ENCODE measurements around the gene GPS2.
A peak's percentile ranks its signal among the peaks of the same experiment; 100 is the strongest.

Gene GPS2

GRCh38 chr17:7323731-7324437 is 8.7 kb upstream of the GPS2 start:
- H3K23ac ChIP-seq (ENCODE audit: low read length in 2 of 2), result no peak overlapping the region
- no peak overlapping the region for H4K8ac ChIP-seq (ENCODE audit: low read length)
- no peak overlapping the region for H3K4me3 ChIP-seq (ENCODE audit: insufficient read depth in 1 of 2, low read depth in 1 of 2, low read length in 2 of 2)
- H3K79me1 ChIP-seq (replicated peaks; ENCODE audit: low read length, poor library complexity, severe bottlenecking), result peaks cover 52% of the 10 kb centered on the region
- no peak overlapping the region for H3K4me2 ChIP-seq (ENCODE audit: low read length, poor library complexity, severe bottlenecking)
- peak; percentile 45 for DNase-seq
- H2BK5ac ChIP-seq (ENCODE audit: low read depth, low read length, poor library complexity, severe bottlenecking), result no peak overlapping the region
- no peak overlapping the region for H3K14ac ChIP-seq (ENCODE audit: low read length in 2 of 2)
- no peaks in the 10 kb centered on the region for H3K9me3 ChIP-seq (ENCODE audit: control insufficient read depth, low read length)
- H3K9ac ChIP-seq (ENCODE audit: low read length), result no peak overlapping the region
- H3K4me1 ChIP-seq (ENCODE audit: control insufficient read depth, insufficient read depth, low read depth, low read length), result peaks cover 12% of the 10 kb centered on the region
- WGBS, result 82% methylated on average over 32 of the region's 39 CpGs
- no peak overlapping the region for H3K4ac ChIP-seq (ENCODE audit: low read depth in 1 of 2, low read length in 2 of 2)
- H2BK120ac ChIP-seq (ENCODE audit: low read depth, low read length), result no peak overlapping the region
- H3K27ac ChIP-seq (ENCODE audit: low read length, poor library complexity, severe bottlenecking), result no peak overlapping the region
- no peak overlapping the region for H2BK12ac ChIP-seq (ENCODE audit: low read length in 2 of 2)
- H3K36me3 ChIP-seq (ENCODE audit: control insufficient read depth in 1 of 2, insufficient read depth in 2 of 2, low read depth in 1 of 2, low read length in 2 of 2), result peaks cover 69 to 75% of the 10 kb centered on the region in 2 experiments
- H3K18ac ChIP-seq (ENCODE audit: low read depth in 1 of 2, low read length in 2 of 2), result no peak overlapping the region
- no peak overlapping the region for H4K91ac ChIP-seq (ENCODE audit: low read length)
- H3K27me3 ChIP-seq (ENCODE audit: control insufficient read depth in 1 of 2, insufficient read depth in 1 of 2, low read length in 2 of 2), result no peaks in the 10 kb centered on the region
- H2AFZ ChIP-seq (ENCODE audit: low read depth, low read length), result no peak overlapping the region
- H2AK5ac ChIP-seq (ENCODE audit: low read length, severe bottlenecking), result no peak overlapping the region
- H2BK15ac ChIP-seq (ENCODE audit: low read depth, poor library complexity, severe bottlenecking), result no peak overlapping the region

GRCh38 chr17:7322520-7323194 is 7.5 kb upstream of the GPS2 start:
- H2BK5ac ChIP-seq (ENCODE audit: low read depth, low read length, poor library complexity, severe bottlenecking), result no peak overlapping the region
- H3K18ac ChIP-seq (ENCODE audit: low read depth in 1 of 2, low read length in 2 of 2), result no peak overlapping the region
- H4K91ac ChIP-seq (ENCODE audit: low read length), result no peak overlapping the region
- H3K9ac ChIP-seq (ENCODE audit: low read length), result no peak overlapping the region
- H3K36me3 ChIP-seq (ENCODE audit: control insufficient read depth in 1 of 2, insufficient read depth in 2 of 2, low read depth in 1 of 2, low read length in 2 of 2), result peaks cover 82 to 87% of the 10 kb centered on the region in 2 experiments
- H3K14ac ChIP-seq (ENCODE audit: low read length in 2 of 2), result no peak overlapping the region
- no peak overlapping the region for H4K8ac ChIP-seq (ENCODE audit: low read length)
- H3K27me3 ChIP-seq (ENCODE audit: control insufficient read depth in 1 of 2, insufficient read depth in 1 of 2, low read length in 2 of 2), result no peaks in the 10 kb centered on the region
- H2AK5ac ChIP-seq (ENCODE audit: low read length, severe bottlenecking), result no peak overlapping the region
- no peak overlapping the region for H3K4me2 ChIP-seq (ENCODE audit: low read length, poor library complexity, severe bottlenecking)
- H3K4me3 ChIP-seq (ENCODE audit: insufficient read depth in 1 of 2, low read depth in 1 of 2, low read length in 2 of 2), result no peak overlapping the region
- peaks cover 7% of the 10 kb centered on the region for H3K4me1 ChIP-seq (ENCODE audit: control insufficient read depth, insufficient read depth, low read depth, low read length)
- no peak overlapping the region for H2BK120ac ChIP-seq (ENCODE audit: low read depth, low read length)
- H3K27ac ChIP-seq (ENCODE audit: low read length, poor library complexity, severe bottlenecking), result no peak overlapping the region
- DNase-seq, result no peak
- H3K23ac ChIP-seq (ENCODE audit: low read length in 2 of 2), result no peak overlapping the region
- H2BK15ac ChIP-seq (ENCODE audit: low read depth, poor library complexity, severe bottlenecking), result no peak overlapping the region
- 98% methylated on average over 21 of the region's 22 CpGs for WGBS
- no peak overlapping the region for H2AFZ ChIP-seq (ENCODE audit: low read depth, low read length)
- H3K9me3 ChIP-seq (ENCODE audit: control insufficient read depth, low read length), result no peaks in the 10 kb centered on the region
- no peak overlapping the region for H3K4ac ChIP-seq (ENCODE audit: low read depth in 1 of 2, low read length in 2 of 2)
- H3K79me1 ChIP-seq (replicated peaks; ENCODE audit: low read length, poor library complexity, severe bottlenecking), result peaks cover 47% of the 10 kb centered on the region
- H2BK12ac ChIP-seq (ENCODE audit: low read length in 2 of 2), result no peak overlapping the region

DNA sequence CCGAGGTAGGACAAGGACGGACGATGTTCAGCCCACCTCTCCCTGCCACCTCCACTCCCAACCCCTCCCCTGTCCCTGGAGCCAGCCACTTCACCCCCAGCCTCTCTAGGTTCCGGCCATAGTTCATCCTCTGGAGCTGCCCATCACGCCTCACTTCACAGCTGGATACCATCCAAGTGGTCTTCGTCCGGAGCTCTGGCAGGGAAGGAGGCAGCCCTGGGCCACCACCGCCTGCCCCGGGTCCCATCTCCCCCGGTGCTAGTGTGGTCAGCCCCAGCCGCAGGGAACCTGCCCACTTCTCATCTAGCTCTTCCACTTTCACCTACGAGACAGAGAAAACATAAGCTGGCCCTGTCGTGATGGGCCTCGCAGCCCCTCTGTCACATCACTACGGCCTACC is 6.3 kb upstream of the GPS2 start:
- Histone ChIP-seq H2BK15ac (ENCODE audit: low read depth, poor library complexity, severe bottlenecking) (no peak overlapping the region), H4K8ac (ENCODE audit: low read length) (no peak overlapping the region), H2BK5ac (ENCODE audit: low read depth, low read length, poor library complexity, severe bottlenecking) (no peak overlapping the region), H3K18ac (ENCODE audit: low read depth in 1 of 2, low read length in 2 of 2) (no peak overlapping the region), H3K4me1 (ENCODE audit: control insufficient read depth, insufficient read depth, low read depth, low read length) (no peaks in the 10 kb centered on the region), H2BK120ac (ENCODE audit: low read depth, low read length) (no peak overlapping the region), H4K91ac (ENCODE audit: low read length) (peak overlapping the region; percentile 10), H3K4me3 (ENCODE audit: insufficient read depth in 1 of 2, low read depth in 1 of 2, low read length in 2 of 2) (no peak overlapping the region), H2AFZ (ENCODE audit: low read depth, low read length) (no peak overlapping the region), H3K14ac (ENCODE audit: low read length in 2 of 2) (no peak overlapping the region), H3K9me3 (ENCODE audit: control insufficient read depth, low read length) (no peaks in the 10 kb centered on the region), H3K27me3 (ENCODE audit: control insufficient read depth in 1 of 2, insufficient read depth in 1 of 2, low read length in 2 of 2) (no peaks in the 10 kb centered on the region), H3K36me3 (ENCODE audit: control insufficient read depth in 1 of 2, insufficient read depth in 2 of 2, low read depth in 1 of 2, low read length in 2 of 2) (peaks cover 86 to 89% of the 10 kb centered on the region in 2 experiments), H2BK12ac (ENCODE audit: low read length in 2 of 2) (no peak overlapping the region), H2AK5ac (ENCODE audit: low read length, severe bottlenecking) (no peak overlapping the region), H3K79me1 (replicated peaks; ENCODE audit: low read length, poor library complexity, severe bottlenecking) (peaks cover 38% of the 10 kb centered on the region), H3K23ac (ENCODE audit: low read length in 2 of 2) (no peak overlapping the region), H3K4ac (ENCODE audit: low read depth in 1 of 2, low read length in 2 of 2) (no peak overlapping the region), H3K9ac (ENCODE audit: low read length) (no peak overlapping the region), H3K4me2 (ENCODE audit: low read length, poor library complexity, severe bottlenecking) (no peak overlapping the region), H3K27ac (ENCODE audit: low read length, poor library complexity, severe bottlenecking) (no peak overlapping the region)
- no peak for DNase-seq
- 95% methylated on average over 15 of the region's 15 CpGs for WGBS

DNA sequence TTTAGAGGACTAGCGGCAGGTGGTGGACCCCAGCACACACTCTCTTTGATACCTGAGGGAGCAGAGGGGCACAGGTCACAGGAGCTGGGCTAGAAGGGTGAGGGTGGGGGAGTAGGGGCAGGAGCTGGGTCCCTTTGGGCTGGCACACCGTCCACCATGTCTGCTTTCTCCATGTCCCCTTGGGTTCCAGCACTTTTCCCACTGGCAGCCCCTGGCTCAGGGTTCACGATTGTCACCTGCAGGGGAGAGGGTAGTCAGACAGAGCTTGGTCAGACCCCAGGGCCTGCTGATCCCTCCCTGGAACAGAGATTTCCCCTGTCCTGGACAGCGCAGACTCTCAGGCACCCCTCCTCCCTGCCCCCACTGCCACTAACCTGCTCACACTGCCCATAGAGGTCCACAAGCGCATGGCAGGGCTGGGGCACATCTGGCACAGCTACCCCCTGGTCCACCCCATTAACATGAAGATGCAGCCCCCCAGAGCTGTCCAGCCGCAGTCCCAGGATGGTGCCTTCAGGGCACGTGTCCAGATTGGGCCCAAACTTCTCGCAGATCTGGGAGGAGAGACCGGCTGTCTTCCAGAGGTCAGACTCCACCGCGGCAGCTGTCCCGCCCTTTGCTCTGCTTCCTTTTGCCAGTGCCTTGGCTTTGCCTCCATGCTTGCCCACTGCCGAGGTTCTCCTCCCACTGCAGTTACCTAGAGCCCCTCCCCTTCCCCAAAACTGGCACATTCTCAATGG is 3.1 kb upstream of the GPS2 start:
- H3K4me3 ChIP-seq (ENCODE audit: insufficient read depth in 1 of 2, low read depth in 1 of 2, low read length in 2 of 2), result no peak overlapping the region
- H3K4ac ChIP-seq (ENCODE audit: low read depth in 1 of 2, low read length in 2 of 2), result no peak overlapping the region
- no peak overlapping the region for H2AK5ac ChIP-seq (ENCODE audit: low read length, severe bottlenecking)
- H2BK5ac ChIP-seq (ENCODE audit: low read depth, low read length, poor library complexity, severe bottlenecking), result no peak overlapping the region
- no peak overlapping the region for H2AFZ ChIP-seq (ENCODE audit: low read depth, low read length)
- H4K8ac ChIP-seq (ENCODE audit: low read length), result no peak overlapping the region
- WGBS, result 96% methylated on average over 12 of the region's 13 CpGs
- no peak for DNase-seq
- no peak overlapping the region for H2BK15ac ChIP-seq (ENCODE audit: low read depth, poor library complexity, severe bottlenecking)
- no peak overlapping the region for H2BK120ac ChIP-seq (ENCODE audit: low read depth, low read length)
- H3K27me3 ChIP-seq (ENCODE audit: control insufficient read depth in 1 of 2, insufficient read depth in 1 of 2, low read length in 2 of 2), result no peaks in the 10 kb centered on the region
- H3K4me1 ChIP-seq (ENCODE audit: control insufficient read depth, insufficient read depth, low read depth, low read length), result peaks cover 10% of the 10 kb centered on the region
- no peak overlapping the region for H4K91ac ChIP-seq (ENCODE audit: low read length)
- H3K27ac ChIP-seq (ENCODE audit: low read length, poor library complexity, severe bottlenecking), result no peak overlapping the region
- H3K9me3 ChIP-seq (ENCODE audit: control insufficient read depth, low read length), result no peaks in the 10 kb centered on the region
- H3K79me1 ChIP-seq (replicated peaks; ENCODE audit: low read length, poor library complexity, severe bottlenecking), result peaks cover 25% of the 10 kb centered on the region
- H3K14ac ChIP-seq (ENCODE audit: low read length in 2 of 2), result no peak overlapping the region
- H2BK12ac ChIP-seq (ENCODE audit: low read length in 2 of 2), result no peak overlapping the region
- no peak overlapping the region for H3K9ac ChIP-seq (ENCODE audit: low read length)
- no peak overlapping the region for H3K18ac ChIP-seq (ENCODE audit: low read depth in 1 of 2, low read length in 2 of 2)
- peaks cover 75% of the 10 kb centered on the region in 2 experiments for H3K36me3 ChIP-seq (ENCODE audit: control insufficient read depth in 1 of 2, insufficient read depth in 2 of 2, low read depth in 1 of 2, low read length in 2 of 2)
- H3K4me2 ChIP-seq (ENCODE audit: low read length, poor library complexity, severe bottlenecking), result no peak overlapping the region
- H3K23ac ChIP-seq (ENCODE audit: low read length in 2 of 2), result no peak overlapping the region
